Parathyroid adenoma (tissue), 2 donors: ENCODE results near the gene STAU1.

Source experiments
- H2AFZ ChIP-seq: fragments of 300-600 bp; sonication (generic); one replicate; pipeline ENCODE4 v1.7.0; 2017; ENCODE audit warnings: antibody characterized with exemption, mild to moderate bottlenecking
- H3K27ac ChIP-seq: fragments of 300-600 bp; sonication (generic); one replicate; pipeline ENCODE4 v1.7.0; 2017
- H3K27me3 ChIP-seq: fragments of 300-600 bp; sonication (generic); one replicate; pipeline ENCODE4 v1.7.0; 2017; ENCODE audit warnings: low read length; ENCODE audit not compliant: control insufficient read depth, insufficient read depth
- H3K36me3 ChIP-seq: fragments of 300-600 bp; sonication (generic); one replicate; pipeline ENCODE4 v1.7.0; 2017; ENCODE audit warnings: low read length; ENCODE audit not compliant: control insufficient read depth, insufficient read depth
- H3K4me1 ChIP-seq: fragments of 300-600 bp; sonication (generic); one replicate; pipeline ENCODE4 v1.7.0; 2017; ENCODE audit warnings: control low read depth
- H3K4me2 ChIP-seq: fragments of 300-600 bp; sonication (generic); one replicate; pipeline ENCODE4 v1.7.0; 2017; ENCODE audit warnings: low read length
- H3K4me3 ChIP-seq: fragments of 300-600 bp; sonication (generic); one replicate; pipeline ENCODE4 v1.7.0; 2017; ENCODE audit warnings: low read depth, low read length
- H3K79me2 ChIP-seq: fragments of 300-600 bp; sonication (generic); one replicate; pipeline ENCODE4 v1.7.0; 2017; ENCODE audit warnings: control low read depth
- H3K9ac ChIP-seq: fragments of 300-600 bp; sonication (generic); one replicate; pipeline ENCODE4 v1.7.0; 2017; ENCODE audit warnings: mild to moderate bottlenecking
- H3K9me3 ChIP-seq: fragments of 300-600 bp; sonication (generic); one replicate; pipeline ENCODE4 v1.7.0; 2017; ENCODE audit warnings: low read length; ENCODE audit not compliant: control insufficient read depth
- CTCF ChIP-seq: fragments of 300-600 bp; sonication (generic); IDR thresholded peaks from one replicate; pipeline ENCODE4 v1.7.0; 2017; ENCODE audit warnings: antibody characterized with exemption, mild to moderate bottlenecking
- donor health status: primary hyperparathyroidism.

The STAU1 gene

GRCh38 chr20:49166534-49167449 lies 21.3 kb downstream of the STAU1 start:
- Histone ChIP-seq H3K27ac (no peak overlapping the region), H3K4me2 (peak overlapping the region; percentile 68), H3K9ac (no peak overlapping the region), H3K36me3 (no peaks in the 10 kb centered on the region), H3K4me1 (peaks cover 4% of the 10 kb centered on the region), H3K9me3 (no peaks in the 10 kb centered on the region), H3K4me3 (no peak overlapping the region), H3K79me2 (peaks cover 37% of the 10 kb centered on the region), H3K27me3 (no peaks in the 10 kb centered on the region), H2AFZ (no peak overlapping the region)
- no peak for TF ChIP-seq CTCF

DNA sequence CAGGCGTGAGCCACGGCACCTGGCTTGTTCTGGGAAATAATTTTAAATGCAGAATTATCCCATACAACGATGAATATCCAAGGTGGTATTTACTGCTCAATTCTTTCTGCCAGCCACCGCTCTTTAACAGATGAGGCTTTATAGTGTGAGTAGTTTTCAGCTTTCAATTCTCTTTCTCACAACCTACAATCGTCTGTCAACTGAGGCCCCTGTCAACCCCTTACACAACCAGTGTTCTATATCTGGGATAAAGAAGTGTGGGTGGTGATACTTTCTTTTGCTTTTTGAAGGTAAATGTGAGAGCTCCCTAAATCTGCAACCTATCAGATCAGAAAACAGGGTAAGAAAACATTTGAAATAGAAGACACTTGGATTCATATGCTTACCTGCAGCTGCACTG lies 22.5 kb downstream of the STAU1 start:
- H3K79me2 ChIP-seq, result peaks cover 30% of the 10 kb centered on the region
- H3K4me3 ChIP-seq, result no peak overlapping the region
- no peak overlapping the region for H2AFZ ChIP-seq
- peaks cover 8% of the 10 kb centered on the region for H3K4me1 ChIP-seq
- H3K9ac ChIP-seq, result no peak overlapping the region
- TF ChIP-seq CTCF, result no peak
- H3K27ac ChIP-seq, result no peak overlapping the region
- H3K9me3 ChIP-seq, result no peaks in the 10 kb centered on the region
- H3K36me3 ChIP-seq, result no peaks in the 10 kb centered on the region
- no peak overlapping the region for H3K4me2 ChIP-seq
- H3K27me3 ChIP-seq, result no peaks in the 10 kb centered on the region

DNA sequence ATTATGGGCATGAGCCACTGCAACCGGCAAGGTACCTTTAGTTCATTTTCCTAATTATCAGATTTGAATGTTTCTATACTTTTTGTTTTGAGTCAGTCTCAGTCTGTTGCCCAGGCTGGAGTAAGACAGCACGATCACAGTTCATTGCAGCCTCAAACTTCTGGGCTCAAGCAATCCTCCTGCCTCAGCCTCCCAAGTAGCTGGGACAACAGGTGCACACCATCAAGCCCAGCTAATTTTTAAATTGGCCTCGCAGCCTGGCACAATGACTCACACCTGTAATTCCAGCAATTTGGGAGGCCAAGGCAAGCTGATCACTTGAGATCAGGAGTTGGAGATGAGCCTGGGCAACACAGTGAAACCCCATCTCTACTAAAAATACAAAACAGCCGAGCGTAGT lies 24.4 kb downstream of the STAU1 start:
- H3K27me3 ChIP-seq, result no peaks in the 10 kb centered on the region
- H2AFZ ChIP-seq, result no peak overlapping the region
- no peak for TF ChIP-seq CTCF
- no peak overlapping the region for H3K9ac ChIP-seq
- no peak overlapping the region for H3K4me2 ChIP-seq
- H3K9me3 ChIP-seq, result no peaks in the 10 kb centered on the region
- H3K36me3 ChIP-seq, result no peaks in the 10 kb centered on the region
- peaks cover 28% of the 10 kb centered on the region for H3K79me2 ChIP-seq
- peaks cover 9% of the 10 kb centered on the region for H3K4me1 ChIP-seq
- no peak overlapping the region for H3K27ac ChIP-seq
- no peak overlapping the region for H3K4me3 ChIP-seq

DNA sequence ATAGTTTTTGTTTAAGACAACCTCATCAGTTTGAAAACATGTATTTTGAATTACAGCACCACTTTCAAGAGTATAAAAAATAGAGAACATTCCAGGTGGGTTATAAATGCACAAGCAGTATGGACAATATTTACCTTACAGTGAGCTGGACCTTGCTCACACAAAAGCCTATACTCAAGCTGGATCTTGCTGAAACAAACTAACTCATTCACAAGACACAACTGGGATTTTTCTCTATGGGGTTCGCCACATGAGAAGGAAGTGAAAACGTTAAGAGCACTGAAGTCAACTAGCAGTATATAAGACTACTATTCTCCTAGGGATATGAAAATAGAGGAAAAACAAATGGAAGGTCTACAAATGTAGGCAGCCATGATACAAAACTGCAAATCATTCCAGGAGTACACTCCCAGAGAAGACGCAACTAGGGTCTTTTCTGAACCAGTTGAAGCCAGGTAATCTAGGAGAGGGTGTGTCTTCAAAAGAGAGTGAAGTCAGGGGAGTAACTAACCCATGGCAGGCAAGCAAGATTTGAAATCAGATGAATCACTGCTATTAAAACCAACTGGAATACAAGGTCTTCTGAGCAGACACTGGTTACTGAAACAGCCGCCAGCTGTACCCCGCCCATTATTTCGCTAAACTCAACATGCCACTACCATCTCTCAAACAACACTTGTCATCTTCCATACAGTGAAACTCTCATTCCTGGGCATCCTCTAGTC lies 26.5 kb downstream of the STAU1 start:
- Histone ChIP-seq H3K9me3 (no peaks in the 10 kb centered on the region), H3K79me2 (peaks cover 36% of the 10 kb centered on the region), H3K27me3 (no peaks in the 10 kb centered on the region), H3K4me1 (peaks cover 5% of the 10 kb centered on the region), H3K9ac (no peak overlapping the region), H2AFZ (no peak overlapping the region), H3K4me2 (peak overlapping the region; percentile 31), H3K27ac (no peak overlapping the region), H3K36me3 (no peaks in the 10 kb centered on the region), H3K4me3 (peak overlapping the region; percentile 1)
- TF ChIP-seq CTCF, result no peak
